IMR-90 (cell line): ENCODE data around the gene PEX14. TPM values are rescaled to one million over a fixed set of nuclear protein-coding genes. Genes with fewer than 3 reads are reported as not detected.

Experiments used
- ATAC-seq: fragments of 200-7000 bp; cut with Tn5 transposase; 2 replicates; pipeline ENCODE4 v1.9.1; 2020; ENCODE audit warnings: low read depth, mild to moderate bottlenecking, moderate library complexity
- BruUV-seq: library from RNA; stranded (reverse); fragments of 400-500 nt; replicated peaks from 2 replicates; lab custom pipeline; 2021; lab: Mats Ljungman, UMichigan
- CTCF ChIA-PET: fragments of 300-600 bp; formaldehyde crosslinking; extraction: SDS; loops from one replicate; lab custom pipeline; 2021; ENCODE audit warnings: antibody characterized with exemption; lab: Yijun Ruan, JAX
- POLR2A ChIA-PET: fragments of 300-600 bp; sonication (Branson Sonifier 250); formaldehyde crosslinking; loops from one replicate; lab custom pipeline; 2022; ENCODE audit warnings: antibody characterized with exemption; ENCODE audit not compliant: unreplicated experiment; lab: Charles Lee
- DNase-seq: peaks from one replicate; pipeline ENCODE4 v3.0.0; 2013
- H2AFZ ChIP-seq: replicated peaks from 2 replicates; pipeline ENCODE3; 2013; ENCODE audit warnings: low read length, mild to moderate bottlenecking; ENCODE audit not compliant: poor library complexity
- H2AK5ac ChIP-seq: 2 replicates; pipeline ENCODE4 v1.6.1; 2013; ENCODE audit warnings: low read depth, low read length, inconsistent platforms
- H2AK9ac ChIP-seq: replicated peaks from 2 replicates; pipeline ENCODE3; 2013; ENCODE audit warnings: mild to moderate bottlenecking, low read depth, low read length, moderate library complexity; ENCODE audit not compliant: poor library complexity
- H2BK120ac ChIP-seq: 2 replicates; pipeline ENCODE4 v1.6.1; 2013; ENCODE audit warnings: low read depth, low read length, inconsistent platforms
- H2BK15ac ChIP-seq: 3 replicates; pipeline ENCODE4 v1.6.1; 2013; ENCODE audit warnings: low read depth, low read length, inconsistent platforms
- H2BK20ac ChIP-seq: 2 replicates; pipeline ENCODE4 v1.6.1; 2013; ENCODE audit warnings: low read depth, mild to moderate bottlenecking, inconsistent platforms, low read length, moderate library complexity
- H2BK5ac ChIP-seq: 2 replicates; pipeline ENCODE4 v1.6.1; 2013; ENCODE audit warnings: mild to moderate bottlenecking, low read depth, low read length, inconsistent platforms; ENCODE audit not compliant: poor library complexity, severe bottlenecking
- H3K14ac ChIP-seq: replicated peaks from 2 replicates; pipeline ENCODE4 v1.6.1; 2013; ENCODE audit warnings: low read depth, low read length, inconsistent platforms
- H3K18ac ChIP-seq: 2 replicates; pipeline ENCODE4 v1.6.1; 2013; ENCODE audit warnings: low read depth, low read length, control low read depth
- H3K23ac ChIP-seq: 2 replicates; pipeline ENCODE4 v1.6.1; 2013; ENCODE audit warnings: low read depth, low read length, inconsistent platforms
- H3K27ac ChIP-seq: 2 replicates; pipeline ENCODE4 v1.5.1; 2013; ENCODE audit warnings: mild to moderate bottlenecking, control low read depth, low read length; ENCODE audit not compliant: insufficient read depth
- H3K27me3 ChIP-seq: 2 replicates; pipeline ENCODE4 v1.6.1; 2013; ENCODE audit warnings: low read length; ENCODE audit not compliant: control insufficient read depth, insufficient read depth
- H3K36me3 ChIP-seq: 2 replicates; pipeline ENCODE4 v1.6.1; 2013; ENCODE audit warnings: low read length, mixed read lengths; ENCODE audit not compliant: control insufficient read depth, insufficient read depth
- H3K4ac ChIP-seq: 2 replicates; pipeline ENCODE4 v1.6.1; 2013; ENCODE audit warnings: low read depth, low read length, inconsistent platforms
- H3K4me1 ChIP-seq: 2 replicates; pipeline ENCODE4 v1.6.1; 2013; ENCODE audit warnings: low read length, mixed read lengths; ENCODE audit not compliant: control insufficient read depth, insufficient read depth
- H3K4me2 ChIP-seq: 2 replicates; pipeline ENCODE4 v1.6.1; 2013; ENCODE audit warnings: low read depth, mild to moderate bottlenecking, control low read depth, low read length, moderate library complexity
- H3K4me3 ChIP-seq: 2 replicates; pipeline ENCODE4 v1.5.1; 2013; ENCODE audit warnings: low read depth, mild to moderate bottlenecking, control low read depth, low read length, moderate library complexity; ENCODE audit not compliant: insufficient read depth
- H3K56ac ChIP-seq: 2 replicates; pipeline ENCODE4 v1.6.1; 2013; ENCODE audit warnings: low read length, inconsistent platforms; ENCODE audit not compliant: insufficient read depth; ENCODE audit errors: extremely low read depth
- H3K79me1 ChIP-seq, 2 experiments: 2 replicates each; pipeline ENCODE4 v1.6.1; 2013; ENCODE audit warnings: low read length in 2 of 2, inconsistent platforms in 1 of 2, low read depth in 1 of 2
- H3K9ac ChIP-seq: 2 replicates; pipeline ENCODE4 v1.6.1; 2013; ENCODE audit warnings: low read depth, low read length, control low read depth
- H3K9me1 ChIP-seq: 2 replicates; pipeline ENCODE4 v1.6.1; 2013; ENCODE audit warnings: low read length, inconsistent platforms; ENCODE audit not compliant: insufficient read depth
- H3K9me3 ChIP-seq: 2 replicates; pipeline ENCODE4 v1.6.1; 2013; ENCODE audit warnings: low read length; ENCODE audit not compliant: control insufficient read depth, insufficient read depth
- H4K20me1 ChIP-seq: 2 replicates; pipeline ENCODE4 v1.6.1; 2013; ENCODE audit warnings: low read length, inconsistent platforms; ENCODE audit not compliant: insufficient read depth
- H4K5ac ChIP-seq: 2 replicates; pipeline ENCODE4 v1.6.1; 2013; ENCODE audit warnings: mild to moderate bottlenecking, low read depth, low read length, control low read depth
- H4K8ac ChIP-seq, 2 experiments: 2 replicates each; pipeline ENCODE4 v1.6.1; 2013; ENCODE audit warnings: low read depth in 2 of 2, low read length in 2 of 2, control low read depth in 1 of 2, inconsistent platforms in 1 of 2
- H4K91ac ChIP-seq: 2 replicates; pipeline ENCODE4 v1.6.1; 2013; ENCODE audit warnings: low read depth, low read length, inconsistent platforms; ENCODE audit not compliant: insufficient read depth
- BHLHE40 ChIP-seq: fragments of 150-350 bp; IDR thresholded peaks from 2 replicates; pipeline ENCODE4 v1.6.1; 2016; ENCODE audit warnings: mild to moderate bottlenecking, low read depth, low read length
- CEBPB ChIP-seq: IDR thresholded peaks from 2 replicates; pipeline ENCODE4 v1.6.1; 2012; ENCODE audit warnings: low read depth, low read length, improper control_type of control experiment
- CHD1 ChIP-seq: IDR thresholded peaks from 2 replicates; pipeline ENCODE4 v1.6.1; 2012; ENCODE audit warnings: low read depth, low read length, improper control_type of control experiment
- CTCF ChIP-seq: conservative IDR thresholded peaks from 2 replicates; pipeline ENCODE4 v1.5.1; 2012; ENCODE audit warnings: mild to moderate bottlenecking, low read depth, low read length, improper control_type of control experiment
- ELK1 ChIP-seq: fragments of 150-350 bp; IDR thresholded peaks from 2 replicates; pipeline ENCODE4 v1.6.1; 2016; ENCODE audit warnings: low read depth, mild to moderate bottlenecking, low read length, moderate library complexity, borderline replicate concordance
- FOS ChIP-seq: fragments of 150-350 bp; IDR thresholded peaks from 2 replicates; pipeline ENCODE4 v1.6.1; 2016; ENCODE audit warnings: low read depth, low read length
- MAFK ChIP-seq: IDR thresholded peaks from 2 replicates; pipeline ENCODE4 v1.6.1; 2012; ENCODE audit warnings: low read depth, low read length, improper control_type of control experiment
- MAZ ChIP-seq: IDR thresholded peaks from 2 replicates; pipeline ENCODE4 v1.6.1; 2012; ENCODE audit warnings: low read depth, mild to moderate bottlenecking, low read length, improper control_type of control experiment, moderate library complexity, borderline replicate concordance
- MXI1 ChIP-seq: IDR thresholded peaks from 2 replicates; pipeline ENCODE4 v1.6.1; 2012; ENCODE audit warnings: low read depth, mild to moderate bottlenecking, low read length, moderate library complexity, borderline replicate concordance
- NFE2L2 ChIP-seq: fragments of 150-350 bp; IDR thresholded peaks from 2 replicates; pipeline ENCODE4 v1.6.1; 2016; ENCODE audit warnings: low read depth, mild to moderate bottlenecking, low read length
- POLR2A ChIP-seq: IDR thresholded peaks from 2 replicates; pipeline ENCODE4 v1.6.1; 2012; ENCODE audit warnings: mild to moderate bottlenecking, low read depth, low read length
- RAD21 ChIP-seq: IDR thresholded peaks from 2 replicates; pipeline ENCODE4 v1.6.1; 2012; ENCODE audit warnings: low read length, improper control_type of control experiment
- RCOR1 ChIP-seq: IDR thresholded peaks from 2 replicates; pipeline ENCODE4 v1.6.1; 2012; ENCODE audit warnings: mild to moderate bottlenecking, low read length, improper control_type of control experiment; ENCODE audit not compliant: insufficient replicate concordance
- RFX5 ChIP-seq: IDR thresholded peaks from 2 replicates; pipeline ENCODE4 v1.8.0; 2012; ENCODE audit warnings: low read depth, mild to moderate bottlenecking, low read length, moderate library complexity
- SMC3 ChIP-seq: fragments of 150-350 bp; IDR thresholded peaks from 2 replicates; pipeline ENCODE4 v1.6.1; 2016; ENCODE audit warnings: low read depth, mild to moderate bottlenecking, antibody characterized with exemption, low read length, moderate library complexity
- USF2 ChIP-seq: fragments of 150-350 bp; IDR thresholded peaks from 2 replicates; pipeline ENCODE4 v1.6.1; 2017; ENCODE audit warnings: mild to moderate bottlenecking, antibody characterized with exemption, low read length, low read depth
- WGBS, 2 experiments: methylation state at CpG; one replicate each; pipeline versions ENCODE4 v1.1.5 to v1.1.7; 2013; ENCODE audit warnings: missing lambda C conversion rate in 2 of 2; ENCODE audit not compliant: insufficient read length in 1 of 2; ENCODE audit errors: extremely low coverage in 2 of 2; 5-methylcytosine and 5-hydroxymethylcytosine counted together
- dilution Hi-C: fragments of 300-500 bp; cut with HindIII; formaldehyde crosslinking; loops from one replicate; pipeline ENCODE4 v1.14.3; 2018; ENCODE audit warnings: low sequenced_read_pairs; ENCODE audit not compliant: unreplicated experiment
- in situ Hi-C: fragments of 300-500 bp; cut with MboI; formaldehyde crosslinking; loops from 3 replicates; pipeline ENCODE4 v1.14.3; 2019; ENCODE audit warnings: low sequenced_read_pairs, inconsistent platforms, mixed read lengths
- intact Hi-C: fragments of 100-400 bp; cut with micrococcal nuclease; formaldehyde crosslinking; loops from 2 replicates; pipeline ENCODE4 v1.10.0; 2022
- polyA plus RNA-seq, 3 experiments: library from polyadenylated mRNA; depleted of rRNA; stranded (reverse); fragments of >200 nt; gene quantifications; 2 replicates each; pipeline ENCODE4 v1.2.3, GENCODE V29; 2012; ENCODE audit warnings: low replicate concordance in 1 of 3
- total RNA-seq: library from RNA; depleted of rRNA; stranded (reverse); fragments of >200 nt; gene quantifications from 2 replicates; pipeline ENCODE4 v1.2.3, GENCODE V29; 2012

Gene PEX14
- total and polyA plus RNA-seq, 2 of the 4 experiments (the other 2 are of a cell fraction) = 9.5 to 22.5 TPM

GRCh38 chr1:10504249-10504648 is 29.5 kb downstream of the PEX14 start:
- ChIA-PET CTCF (interaction anchor here (0.6 to 1.6 kb wide), 3 partner anchors 9 to 43 kb away, joined by 3 to 4 read pairs (median 3); no protein-coding TSS in a partner anchor), POLR2A (no interaction called here)
- Histone ChIP-seq H3K14ac (no peak overlapping the region), H3K4me3 (no peak overlapping the region), H2BK5ac (no peak overlapping the region), H4K5ac (no peak overlapping the region), H2AFZ (no peak overlapping the region), H3K56ac (no peak overlapping the region), H4K91ac (no peak overlapping the region), H3K27me3 (no peaks in the 10 kb centered on the region), H3K27ac (no peak overlapping the region), H3K9me1 (peaks cover 3% of the 10 kb centered on the region; the same call in 1 of the 2 replicates), H3K18ac (no peak overlapping the region), H4K8ac (no peak overlapping the region), H2BK120ac (no peak overlapping the region), H3K4me2 (no peak overlapping the region), H3K36me3 (no peaks in the 10 kb centered on the region), H2BK20ac (no peak overlapping the region), H3K9me3 (no peaks in the 10 kb centered on the region), H3K23ac (no peak overlapping the region), H3K9ac (no peak overlapping the region), H3K79me1 (peaks cover 13 to 46% of the 10 kb centered on the region in 2 experiments), H3K4ac (no peak overlapping the region), H3K4me1 (peaks cover 4% of the 10 kb centered on the region), H4K20me1 (peaks cover 5% of the 10 kb centered on the region), H2BK15ac (no peak overlapping the region), H2AK9ac (no peak overlapping the region), H2AK5ac (no peak overlapping the region)
- dilution Hi-C loops (no loop called here), in situ Hi-C loops (no loop called here), intact Hi-C loops (no loop called here)
- no CpG with 5 or more reads among the region's 5 CpGs for WGBS, 2 experiments
- TF ChIP-seq NFE2L2 (no peak), POLR2A (no peak), MAFK (no peak), BHLHE40 (no peak), SMC3 (no peak), CEBPB (no peak), RCOR1 (no peak), MAZ (no peak), CTCF (no peak), FOS (no peak), ELK1 (no peak), USF2 (no peak), CHD1 (no peak), RAD21 (no peak), RFX5 (no peak), MXI1 (no peak)
- no peak for ATAC-seq
- BruUV-seq = no TSS peak
- DNase-seq = no peak
